ENCODE measurements around the gene IPO5.

Gene IPO5

GRCh38 chr13:97953376-97953970, at the start of gene IPO5:
Gene IPO5, plus strand, starts transcription at chr13:97953675. Its CDS starts 23,022 bp downstream, at chr13:97976697.
- peak; percentile 69 for DNase-seq (ENCODE audit: low read depth, low spot score)

- DNase-seq (ENCODE audit: low read depth, low spot score) = no peak
Observed at GRCh38 chr13:97904059-97904458, 49.4 kb upstream of the IPO5 start.

DNA sequence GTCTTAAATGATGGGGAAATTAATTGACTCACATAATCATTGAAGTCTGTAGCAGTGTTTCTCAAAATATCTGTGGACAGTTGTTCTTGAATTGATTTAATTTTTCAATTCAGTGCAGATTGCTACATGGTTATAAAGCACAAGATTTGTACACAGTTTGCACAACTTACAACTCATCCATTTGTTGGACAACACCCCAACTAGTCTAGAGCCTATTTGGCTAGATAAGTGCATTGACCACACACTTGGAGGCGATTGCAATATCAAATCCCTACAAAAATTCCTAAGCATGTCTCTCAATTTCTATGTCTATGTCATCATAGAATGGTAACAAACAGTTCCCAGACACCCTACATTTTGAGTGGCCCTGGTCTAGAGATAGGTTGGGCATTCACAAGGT, 48.0 kb upstream of the IPO5 start:
- DNase-seq (ENCODE audit: low read depth, low spot score) = no peak

DNA sequence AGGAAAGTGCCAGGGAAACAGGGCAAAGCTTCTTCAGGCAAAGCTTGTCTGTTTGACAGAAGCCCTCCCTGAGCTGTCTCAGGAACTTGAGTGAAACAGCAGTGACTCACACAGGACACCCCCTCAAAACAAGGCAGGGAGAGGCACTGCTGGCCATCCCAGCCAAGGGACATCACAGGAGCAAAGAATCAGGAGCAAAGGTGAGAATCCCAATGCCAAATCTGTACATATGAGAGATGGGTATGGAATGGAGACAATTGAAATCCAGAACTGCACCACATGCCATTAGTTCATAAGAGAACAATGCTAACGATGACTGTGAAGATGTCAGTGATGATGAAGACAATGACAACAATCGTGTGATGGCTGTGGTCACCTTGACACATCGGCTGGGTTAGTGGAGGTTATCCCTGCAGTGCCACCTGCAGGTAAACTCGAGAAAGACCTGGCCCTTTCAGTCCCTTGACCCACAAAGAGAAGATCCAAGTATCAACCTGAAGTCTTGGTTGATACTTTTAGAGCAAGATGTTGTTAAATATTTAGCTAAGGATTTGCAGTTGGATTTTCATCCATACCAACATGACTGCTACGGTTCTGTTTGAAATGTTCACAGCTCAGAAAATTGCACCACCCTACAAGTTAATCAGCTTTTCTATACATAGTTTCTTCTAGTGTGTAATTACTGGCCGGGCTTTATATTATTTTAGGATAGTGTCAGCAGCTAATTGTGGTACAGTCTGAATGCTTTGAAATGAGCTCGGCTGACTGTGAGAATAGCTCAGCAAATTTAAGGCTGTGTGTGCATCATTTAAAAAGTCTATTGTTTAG, 42.0 kb upstream of the IPO5 start:
- DNase-seq (ENCODE audit: low read depth, low spot score) = no peak

DNA sequence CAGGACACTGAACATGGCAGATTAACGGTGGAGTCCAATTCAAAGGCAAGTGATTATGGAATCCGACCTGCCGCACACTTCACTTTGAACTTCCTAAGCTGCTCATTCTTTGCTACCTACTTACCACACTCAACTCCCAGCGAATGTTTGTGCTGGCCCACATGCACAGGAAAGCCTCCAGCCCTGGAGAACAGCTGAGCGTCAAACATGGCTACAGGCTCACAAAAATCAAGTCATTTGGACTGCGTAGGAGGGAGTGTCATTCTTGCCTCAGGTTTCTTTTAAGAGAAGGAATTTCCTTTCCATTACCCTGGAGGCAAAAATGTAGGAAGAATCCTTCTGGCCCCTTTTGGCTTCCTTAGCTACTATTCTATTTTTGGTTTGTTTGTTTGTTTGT, 41.3 kb upstream of the IPO5 start:
- no peak for DNase-seq (ENCODE audit: low read depth, low spot score)

DNA sequence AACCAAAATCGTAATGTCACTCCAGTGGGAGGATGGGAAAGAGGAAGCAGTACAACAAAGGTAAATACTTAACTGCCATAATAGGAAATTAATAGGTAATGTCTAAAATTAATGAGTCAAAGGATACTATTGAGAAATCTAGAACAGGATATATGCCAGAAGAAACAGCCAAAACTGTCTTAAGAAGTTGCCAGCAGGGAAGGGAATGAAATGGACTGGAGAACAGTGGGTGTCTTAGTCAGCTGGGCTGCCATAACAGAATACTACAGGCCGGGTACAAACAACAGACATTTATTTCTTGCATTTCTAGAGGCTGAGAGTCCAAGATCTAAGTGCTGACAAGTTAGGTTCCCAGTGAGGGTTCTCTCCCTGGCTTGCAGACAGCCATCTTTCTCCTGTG, 40.3 kb upstream of the IPO5 start:
- DNase-seq (ENCODE audit: low read depth, low spot score) = no peak

DNA sequence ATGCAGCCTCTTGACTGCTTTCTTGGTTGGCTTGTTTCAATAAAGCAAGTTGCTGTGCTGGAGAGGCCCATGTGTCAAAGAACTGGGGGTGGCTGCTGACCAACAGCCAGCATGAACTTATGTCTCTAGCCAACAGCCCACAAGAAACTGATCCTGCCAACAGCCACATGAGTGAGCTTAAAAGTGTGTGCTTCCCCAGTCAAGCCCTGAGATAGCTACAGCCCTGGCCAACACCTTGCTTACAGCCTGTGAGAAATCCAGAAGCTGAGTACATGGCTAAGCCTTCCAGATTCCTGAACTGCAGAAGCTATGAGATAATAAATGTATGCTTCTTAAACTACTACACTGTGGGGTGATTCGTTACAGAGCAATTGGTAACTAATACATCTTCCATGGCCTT, 38.9 kb upstream of the IPO5 start:
- no peak for DNase-seq (ENCODE audit: low read depth, low spot score)

DNA sequence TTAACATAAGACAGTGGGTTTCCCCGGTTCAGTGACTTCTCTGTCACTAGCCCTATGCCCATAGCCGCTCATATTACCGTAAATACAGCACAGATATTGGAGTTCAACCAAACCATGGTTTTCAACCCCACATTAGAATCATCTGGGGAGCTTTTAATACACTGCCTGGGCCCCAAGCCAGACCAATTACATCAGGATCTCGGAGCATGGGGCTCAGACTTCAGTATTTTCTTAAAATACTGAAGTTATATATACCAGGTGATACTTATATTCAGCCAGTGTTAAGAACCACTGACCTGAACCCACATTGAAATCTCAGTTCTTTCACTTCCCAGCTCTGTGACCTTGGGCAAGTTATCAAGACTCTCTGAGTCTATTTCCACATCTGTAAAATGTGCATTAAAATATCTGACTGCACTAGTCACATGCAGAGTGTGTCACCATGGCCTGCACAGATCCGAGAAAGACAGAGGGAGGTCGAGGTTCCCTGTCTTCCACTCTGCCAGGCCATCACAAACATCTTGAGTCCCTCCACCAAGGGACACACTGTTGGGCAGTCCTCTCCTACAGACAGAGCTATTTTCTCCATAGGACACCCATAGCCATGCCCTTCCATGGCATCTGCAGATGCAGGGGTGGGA, 32.2 kb upstream of the IPO5 start:
- no peak for DNase-seq (ENCODE audit: low read depth, low spot score)

GRCh38 chr13:97928301-97928700, 25.2 kb upstream of the IPO5 start:
- no peak for DNase-seq (ENCODE audit: low read depth, low spot score)

- no peak for DNase-seq (ENCODE audit: low read depth, low spot score)
Observed at GRCh38 chr13:97932036-97932435, 21.4 kb upstream of the IPO5 start.

- no peak for DNase-seq (ENCODE audit: low read depth, low spot score)
Observed at GRCh38 chr13:97932647-97933046, 20.8 kb upstream of the IPO5 start.

DNA sequence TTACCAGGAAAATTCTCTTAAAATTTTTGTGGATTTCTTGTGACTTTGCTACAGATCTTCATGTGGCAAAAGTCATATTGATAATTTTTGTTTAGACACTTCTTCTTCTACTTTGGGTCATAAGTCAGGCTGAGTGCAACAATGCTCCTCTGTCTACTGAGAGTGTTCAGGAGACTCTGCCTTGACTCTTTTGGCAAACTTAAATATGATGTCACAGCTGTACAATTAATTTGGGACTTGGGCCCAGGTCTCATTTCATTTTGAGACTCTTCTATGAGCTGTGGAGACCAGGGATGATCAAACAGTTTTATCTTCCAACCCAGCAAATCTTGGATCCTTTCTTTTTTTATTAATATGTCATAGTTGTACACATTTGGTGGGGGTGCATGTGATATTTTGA, 19.7 kb upstream of the IPO5 start:
- no peak for DNase-seq (ENCODE audit: low read depth, low spot score)

DNA sequence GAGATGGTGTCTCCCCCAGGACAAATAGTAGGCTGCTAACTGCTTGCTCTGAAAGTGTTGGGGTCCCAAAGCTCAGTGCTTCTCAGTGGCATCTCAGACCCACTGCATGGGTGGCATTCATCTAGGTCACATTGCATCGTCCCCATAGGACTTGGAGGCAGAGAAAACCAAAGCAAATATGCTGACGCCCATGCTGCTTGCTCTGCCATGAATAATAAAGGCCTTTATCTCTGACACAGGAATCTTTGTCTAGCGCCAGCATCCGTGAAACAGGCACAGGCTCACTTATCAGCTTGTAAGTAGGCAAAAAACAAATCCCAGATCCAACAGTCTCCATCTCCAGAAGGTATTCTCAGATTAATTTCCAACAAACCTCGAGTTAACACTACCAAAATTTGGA, 18.9 kb upstream of the IPO5 start:
- DNase-seq (ENCODE audit: low read depth, low spot score) = peak; percentile 46

DNA sequence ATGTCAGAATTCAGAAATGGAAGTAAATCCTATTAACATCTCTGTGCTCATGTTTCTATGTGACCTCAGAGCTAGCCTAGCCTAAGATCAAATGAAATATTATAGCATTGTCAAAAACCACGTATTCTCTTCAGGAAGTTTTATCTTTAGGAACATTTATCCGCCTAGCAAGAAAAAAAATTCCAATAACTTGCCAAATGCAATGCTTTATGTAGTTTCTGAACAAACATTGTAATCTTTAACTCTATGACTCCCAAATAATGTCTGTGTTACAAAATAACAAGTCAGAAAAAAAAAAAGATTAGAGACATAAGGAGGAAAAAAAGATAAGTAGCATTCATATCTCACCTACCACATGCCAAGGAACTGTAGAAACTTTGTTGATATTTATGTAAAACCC, 18.4 kb upstream of the IPO5 start:
- no peak for DNase-seq (ENCODE audit: low read depth, low spot score)

- no peak for DNase-seq (ENCODE audit: low read depth, low spot score)
Observed at GRCh38 chr13:97936036-97936435, 17.4 kb upstream of the IPO5 start.

DNA sequence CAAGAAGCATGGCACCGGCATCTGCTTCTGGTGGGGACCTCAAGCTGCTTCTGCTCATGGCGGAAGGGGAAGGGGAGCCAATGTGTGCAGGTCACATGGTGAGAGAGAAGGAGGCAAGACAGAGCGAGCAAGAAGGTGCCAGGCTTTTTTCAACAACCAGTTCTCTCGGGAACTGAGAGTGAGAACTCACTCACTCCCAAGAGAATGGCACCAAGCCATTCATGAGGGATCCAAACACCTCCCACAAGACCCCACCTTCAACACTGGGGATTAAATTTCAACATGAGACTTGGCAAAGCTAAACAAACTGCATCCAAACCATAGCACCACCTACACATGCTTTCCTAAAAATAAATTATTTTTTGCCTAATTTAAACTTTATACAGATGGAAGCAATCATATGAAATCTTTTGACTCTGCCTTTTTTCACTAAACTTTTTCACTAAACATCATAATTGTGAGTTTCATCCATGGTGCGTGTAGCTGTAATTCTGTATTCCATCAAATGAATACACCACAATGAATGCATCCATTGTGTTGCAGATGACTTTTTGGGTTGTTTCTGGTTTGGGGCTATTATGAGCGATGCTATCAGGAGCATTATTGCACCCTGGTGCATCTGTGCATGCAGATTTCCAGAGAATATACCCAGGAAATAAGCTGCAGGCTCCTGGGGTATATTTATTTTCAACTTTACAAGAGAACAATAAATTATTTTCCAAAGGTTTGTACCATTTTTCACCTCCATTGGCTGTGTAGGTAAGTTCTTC, 14.6 kb upstream of the IPO5 start:
- DNase-seq (ENCODE audit: low read depth, low spot score) = no peak

DNA sequence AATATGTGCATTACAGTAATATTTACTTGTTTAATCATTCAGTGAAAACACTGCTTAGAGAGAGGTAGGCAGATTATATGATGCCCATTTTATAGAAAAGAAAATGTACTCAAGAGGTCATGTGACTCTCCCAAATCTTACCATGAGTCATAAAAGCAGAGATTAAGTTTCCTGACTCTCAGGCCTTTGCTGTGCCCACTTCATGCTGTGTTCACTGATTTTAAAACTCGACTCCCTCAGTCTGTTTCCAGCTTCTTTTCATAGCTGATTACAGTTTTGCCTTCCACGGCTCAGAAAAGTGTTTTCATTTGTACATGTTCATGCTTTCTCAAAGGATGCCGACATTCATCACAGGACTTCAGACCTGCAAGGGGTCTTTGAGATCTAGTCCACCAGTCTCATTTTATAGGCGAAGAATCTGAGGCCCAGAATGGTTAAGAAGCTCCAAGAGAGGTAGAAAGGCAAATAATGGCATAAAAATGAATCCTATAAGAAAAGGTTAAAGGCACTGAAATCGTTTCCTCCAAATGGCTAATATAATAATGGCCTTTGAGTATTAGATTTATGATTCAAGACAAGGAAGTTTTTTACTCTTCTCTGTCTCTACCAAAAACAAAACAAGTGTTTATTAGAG, 9.0 kb upstream of the IPO5 start:
- peak; percentile 32 for DNase-seq (ENCODE audit: low read depth, low spot score)

GRCh38 chr13:97945342-97945741, 8.1 kb upstream of the IPO5 start:
- peak; percentile 20 for DNase-seq (ENCODE audit: low read depth, low spot score)

DNA sequence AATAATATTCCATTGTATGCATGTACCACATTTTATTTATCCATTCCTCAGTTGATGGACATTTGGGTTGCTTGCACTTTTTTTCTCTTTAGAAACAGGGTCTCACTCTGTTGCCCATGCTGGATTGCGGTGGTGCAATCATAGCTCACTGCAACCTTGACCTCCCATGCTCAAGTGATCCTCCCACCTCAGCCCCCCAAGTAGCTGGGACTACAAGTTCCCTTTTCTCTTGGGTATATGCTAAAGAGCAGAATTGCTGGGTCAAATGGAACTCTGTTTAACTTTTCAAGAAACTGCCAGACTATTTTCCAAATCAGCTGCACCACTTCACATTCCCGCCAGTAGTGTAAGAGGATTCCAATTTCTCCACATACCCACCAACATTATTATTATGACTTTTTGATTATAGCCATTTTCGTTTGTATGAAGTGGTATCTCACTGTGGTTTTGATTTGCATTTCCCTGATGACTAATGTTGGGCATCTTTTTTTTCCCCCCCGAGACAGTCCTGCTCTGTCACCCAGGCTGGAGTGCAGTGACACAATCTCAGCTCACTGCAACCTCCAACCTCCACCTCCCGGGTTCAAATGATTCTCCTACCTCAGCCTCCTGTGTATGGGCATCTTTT, 7.6 kb upstream of the IPO5 start:
- DNase-seq (ENCODE audit: low read depth, low spot score) = no peak

- DNase-seq (ENCODE audit: low read depth, low spot score) = peak; percentile 75
Observed at GRCh38 chr13:97946951-97947588, 6.4 kb upstream of the IPO5 start.

DNA sequence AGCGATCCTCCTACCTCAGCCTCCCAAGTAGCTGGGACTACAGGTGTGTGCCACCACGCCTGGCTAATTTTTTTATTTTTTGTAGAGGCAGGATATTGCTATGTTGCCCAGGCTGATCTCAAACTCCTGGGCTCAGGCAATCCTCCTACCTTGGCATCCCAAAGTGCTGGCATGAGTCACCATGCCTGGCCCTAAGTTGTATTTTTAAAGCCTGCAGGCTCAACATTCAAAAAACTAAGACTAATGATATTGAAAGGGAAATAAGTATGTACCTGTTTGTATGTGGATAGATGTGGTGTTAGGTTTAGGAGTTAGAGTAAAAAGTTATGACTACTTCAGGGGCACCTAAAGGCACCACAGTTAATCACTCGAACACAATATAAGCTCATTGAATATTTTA, 5.4 kb upstream of the IPO5 start:
- DNase-seq (ENCODE audit: low read depth, low spot score) = peak; percentile 20

Data from astrocyte of the hippocampus (primary cell).